SKM-1 treated with dmso at 0.1 percent for 144 hours (cell line): Measurements from ENCODE around the gene RPLP2.

Experiments
- DNase-seq: peaks from one replicate; lab custom pipeline; 2025; ENCODE audit not compliant: unreplicated experiment; lab: John Stamatoyannopoulos, UW

Gene RPLP2

DNA sequence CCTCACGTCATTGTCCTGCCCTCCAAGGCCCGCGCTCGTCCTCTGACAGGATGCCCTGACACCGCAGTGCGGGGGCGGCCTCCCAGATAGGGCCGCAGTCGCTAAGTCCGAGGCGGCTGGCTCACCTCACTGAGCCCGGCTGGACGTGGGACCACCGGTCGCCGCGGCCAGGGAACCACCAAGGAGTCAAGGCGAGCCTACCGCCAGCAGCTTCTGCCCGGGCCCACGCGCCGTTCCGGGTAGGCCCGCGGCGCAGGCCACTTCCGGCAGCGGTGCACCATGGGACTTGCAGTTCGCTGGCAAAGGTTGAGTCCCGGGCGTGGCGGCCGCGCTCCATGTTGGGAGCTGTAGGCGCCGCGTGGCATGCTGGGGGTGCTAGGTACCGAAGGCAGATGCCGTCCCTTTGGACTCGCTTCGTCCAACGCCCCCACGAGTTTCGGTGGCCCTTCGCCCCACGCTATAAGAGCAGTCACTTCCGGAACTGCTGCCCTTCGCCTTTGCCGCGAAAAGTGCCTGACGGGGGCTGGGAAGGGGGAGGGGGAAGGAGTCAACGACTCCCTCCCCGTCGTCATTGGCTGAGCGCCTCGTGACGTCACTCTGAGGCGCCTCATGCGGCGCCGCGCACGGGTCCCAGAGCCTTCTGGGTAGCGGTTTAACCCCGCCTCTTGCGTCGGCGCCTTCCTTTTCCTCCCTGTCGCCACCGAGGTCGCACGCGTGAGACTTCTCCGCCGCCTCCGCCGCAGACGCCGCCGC, at the start of gene RPLP2:
Gene RPLP2, plus strand, starts transcription at position 681 of the 753 bp plus-strand sequence. CDS start 268 bp downstream, outside the sequence.
- peak; percentile 91 for DNase-seq

DNA sequence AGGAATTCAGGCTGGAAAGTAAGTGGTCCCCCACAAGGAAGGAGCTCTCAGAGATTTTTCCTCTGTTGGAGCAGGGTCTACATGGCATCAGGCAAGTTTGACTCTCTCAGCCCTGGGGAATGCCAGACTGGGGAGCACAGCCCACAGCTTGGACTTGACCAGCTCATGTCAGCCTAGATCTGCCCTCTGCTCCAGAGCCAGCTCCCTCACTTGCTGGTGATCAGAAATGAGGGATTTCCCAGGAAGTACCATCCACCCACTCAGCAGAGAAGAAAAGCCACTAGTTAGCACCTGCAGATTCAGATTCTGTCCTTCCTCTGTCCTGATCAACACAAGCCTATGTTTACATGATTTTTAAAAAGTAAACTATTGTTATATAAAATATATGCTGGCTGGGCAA, 49.5 kb upstream of the RPLP2 start:
- DNase-seq, result no peak

DNA sequence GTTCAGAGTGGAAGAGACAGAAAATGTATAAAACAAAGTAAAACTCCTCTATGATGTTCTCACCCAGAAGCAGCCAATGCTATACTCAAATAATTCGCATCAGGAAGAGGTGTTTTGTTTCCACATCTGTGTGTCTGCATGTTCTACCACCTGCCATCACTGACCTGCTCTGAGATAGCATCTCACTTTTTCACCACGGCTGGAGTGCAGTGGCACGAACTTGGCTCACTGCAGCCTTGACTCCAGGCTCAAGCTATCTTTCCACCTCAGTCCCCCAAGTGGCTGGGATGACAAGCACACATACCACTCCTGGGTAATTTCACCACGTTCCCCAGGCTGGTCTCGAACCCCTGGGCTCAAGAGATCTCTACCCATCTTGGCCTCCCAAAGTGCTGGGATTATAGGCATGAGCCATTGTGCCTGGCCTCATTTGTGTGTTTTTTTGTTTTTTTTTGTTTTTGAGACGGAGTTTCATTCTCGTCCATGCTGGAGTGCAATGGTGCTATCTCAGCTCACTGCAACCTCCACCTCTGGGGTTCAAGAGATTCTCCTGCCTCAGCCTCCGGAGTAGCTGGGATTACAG, 48.1 kb upstream of the RPLP2 start:
- no peak for DNase-seq

DNA sequence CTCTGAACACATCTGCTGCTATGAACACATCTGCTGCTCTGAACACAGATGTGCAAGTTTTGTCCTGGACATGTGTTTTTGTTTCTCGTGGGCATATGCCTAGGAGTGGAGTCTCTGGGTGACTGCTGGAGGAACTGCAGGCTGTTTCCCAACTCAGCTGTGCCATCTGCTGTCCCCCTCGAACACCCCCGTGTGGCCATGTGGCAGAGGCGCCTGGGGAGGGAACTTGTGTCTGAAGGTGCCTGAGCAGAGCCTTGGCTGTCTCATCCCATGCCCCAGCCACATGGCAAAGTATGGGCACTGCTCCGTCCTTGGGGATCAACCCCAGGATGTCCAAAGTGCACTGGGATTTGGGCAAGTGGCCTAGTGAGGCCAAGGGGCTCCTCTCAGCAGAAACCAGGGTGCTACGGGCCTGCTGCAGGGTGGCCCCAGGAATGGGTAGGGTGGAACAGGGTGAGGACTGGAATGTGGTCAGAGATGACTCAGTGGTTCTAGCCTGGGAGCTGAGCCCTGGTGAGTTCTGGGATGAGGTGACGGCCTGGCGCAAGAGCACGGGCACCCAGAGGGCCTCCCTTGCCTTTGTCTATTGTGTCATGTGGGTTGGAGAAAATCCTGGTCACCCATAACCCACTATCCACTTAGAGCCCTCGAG, 47.2 kb upstream of the RPLP2 start:
- peak; percentile 31 for DNase-seq

DNA sequence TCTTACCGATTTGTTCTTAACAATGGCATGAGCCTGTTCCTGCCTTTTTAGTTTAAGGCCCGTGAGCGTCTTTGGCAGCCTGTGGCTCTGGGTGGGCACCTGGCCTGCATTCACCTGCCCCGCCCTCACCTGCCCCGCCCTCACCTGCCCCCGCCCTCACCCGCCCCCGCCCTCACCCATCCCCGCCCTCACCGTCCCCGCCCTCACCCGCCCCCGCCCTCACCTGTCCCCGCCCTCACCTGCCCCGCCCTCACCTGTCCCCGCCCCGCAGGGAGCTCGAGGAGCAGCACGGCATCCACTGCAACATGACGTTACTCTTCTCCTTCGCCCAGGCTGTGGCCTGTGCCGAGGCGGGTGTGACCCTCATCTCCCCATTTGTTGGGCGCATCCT, 46.7 kb upstream of the RPLP2 start:
- DNase-seq, result no peak

DNA sequence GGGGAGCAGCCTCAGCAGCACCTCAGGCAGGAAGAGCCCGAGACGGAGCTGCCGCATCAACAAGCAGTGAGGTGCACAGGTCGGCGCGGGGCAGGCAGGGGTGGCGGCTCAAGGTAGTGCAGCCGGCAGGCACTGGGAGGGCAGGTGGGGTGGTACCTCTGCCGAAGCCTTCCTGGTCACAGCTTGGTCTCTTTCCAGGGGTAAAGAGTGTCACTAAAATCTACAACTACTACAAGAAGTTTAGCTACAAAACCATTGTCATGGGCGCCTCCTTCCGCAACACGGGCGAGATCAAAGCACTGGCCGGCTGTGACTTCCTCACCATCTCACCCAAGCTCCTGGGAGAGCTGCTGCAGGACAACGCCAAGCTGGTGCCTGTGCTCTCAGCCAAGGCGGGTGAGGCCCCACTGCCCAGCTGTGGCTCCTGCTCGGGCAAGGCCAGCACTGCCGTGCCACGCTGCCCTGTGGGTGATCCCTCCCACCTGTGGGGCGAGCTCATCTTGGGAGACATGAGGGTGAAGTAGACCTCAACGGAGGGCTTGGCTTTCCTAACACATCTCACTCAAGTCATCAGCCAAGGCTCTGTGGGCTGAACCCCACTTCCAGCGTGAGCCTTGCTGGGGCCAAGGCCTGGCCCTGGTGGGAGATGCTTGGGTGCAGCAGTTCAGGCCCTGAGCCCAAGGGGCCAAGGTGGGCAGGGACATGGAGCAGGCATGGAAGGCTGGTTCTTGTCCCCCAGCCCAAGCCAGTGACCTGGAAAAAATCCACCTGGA, 46.0 kb upstream of the RPLP2 start:
- DNase-seq, result no peak

DNA sequence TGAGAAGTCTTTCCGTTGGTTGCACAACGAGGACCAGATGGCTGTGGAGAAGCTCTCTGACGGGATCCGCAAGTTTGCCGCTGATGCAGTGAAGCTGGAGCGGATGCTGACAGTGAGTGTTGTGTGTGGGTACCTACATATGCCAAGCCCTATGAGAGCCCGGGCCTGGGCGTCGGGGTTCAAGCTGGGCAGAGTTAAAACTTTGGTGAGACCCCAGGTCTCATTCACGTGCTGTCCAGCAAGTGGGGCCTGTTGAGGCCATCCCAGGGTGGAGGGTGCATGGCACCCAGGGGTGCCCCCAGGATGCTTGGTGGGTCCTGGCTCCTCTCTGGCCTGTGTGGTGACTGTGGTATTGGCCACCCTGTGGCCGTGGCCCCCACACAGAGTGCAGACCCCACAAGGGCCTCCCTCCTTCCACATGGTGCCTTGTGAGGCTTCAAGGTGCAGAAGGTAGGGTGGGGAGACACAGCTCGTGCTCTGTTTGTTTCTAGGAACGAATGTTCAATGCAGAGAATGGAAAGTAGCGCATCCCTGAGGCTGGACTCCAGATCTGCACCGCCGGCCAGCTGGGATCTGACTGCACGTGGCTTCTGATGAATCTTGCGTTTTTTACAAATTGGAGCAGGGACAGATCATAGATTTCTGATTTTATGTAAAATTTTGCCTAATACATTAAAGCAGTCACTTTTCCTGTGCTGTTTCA, 45.3 kb upstream of the RPLP2 start:
- no peak for DNase-seq

DNA sequence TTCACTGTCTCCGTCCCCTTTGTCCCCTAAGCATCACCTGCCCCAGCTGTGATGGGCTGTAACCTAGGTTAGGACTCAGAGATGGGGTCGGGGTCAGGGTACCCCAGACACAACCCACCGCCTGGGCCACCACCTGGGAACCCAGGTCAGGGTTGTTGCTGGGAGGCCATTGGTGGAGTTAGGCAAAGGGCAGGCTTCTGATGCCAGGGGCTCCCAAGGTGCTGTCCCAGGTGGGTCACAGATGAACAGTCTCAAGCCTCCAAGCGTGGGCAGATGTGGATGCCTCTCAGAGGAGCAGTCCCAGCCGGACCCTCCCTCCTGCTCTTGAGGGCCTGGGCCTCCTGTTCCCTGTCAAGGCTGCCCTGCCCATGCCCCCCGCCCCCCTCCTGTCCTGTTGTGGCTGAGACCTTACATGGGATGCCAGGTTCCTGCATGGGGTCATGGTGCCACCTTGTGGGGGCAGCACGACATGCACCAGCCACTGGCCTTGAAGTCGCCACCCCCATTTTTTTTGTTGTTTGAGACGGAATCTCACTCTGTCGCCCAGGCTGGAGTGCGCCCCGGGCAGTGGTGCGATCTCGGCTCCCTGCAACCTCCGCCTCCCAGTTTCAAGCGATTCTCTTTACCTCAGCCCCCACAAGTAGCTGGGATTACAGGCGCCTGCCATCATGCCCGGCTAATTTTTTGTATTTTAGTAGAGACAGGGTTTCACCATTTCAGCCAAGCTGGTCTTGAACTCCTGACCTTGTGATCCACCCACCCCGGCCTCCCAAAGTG, 44.6 kb upstream of the RPLP2 start:
- DNase-seq, result peak; percentile 17

DNA sequence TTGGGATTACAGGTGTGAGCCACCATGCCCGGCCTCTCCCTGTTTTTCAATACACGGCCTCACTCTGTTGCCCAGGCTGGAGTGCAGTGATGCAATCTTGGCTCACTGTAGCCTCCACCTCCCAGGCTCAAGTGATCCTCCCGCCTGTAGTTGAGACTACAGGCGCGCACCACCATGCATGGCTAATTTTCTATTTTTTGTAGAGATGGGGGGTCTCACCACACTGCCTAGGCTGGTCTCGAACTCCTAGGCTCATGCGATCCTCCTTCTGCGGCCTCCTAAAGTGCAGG, 44.0 kb upstream of the RPLP2 start:
- DNase-seq, result no peak

DNA sequence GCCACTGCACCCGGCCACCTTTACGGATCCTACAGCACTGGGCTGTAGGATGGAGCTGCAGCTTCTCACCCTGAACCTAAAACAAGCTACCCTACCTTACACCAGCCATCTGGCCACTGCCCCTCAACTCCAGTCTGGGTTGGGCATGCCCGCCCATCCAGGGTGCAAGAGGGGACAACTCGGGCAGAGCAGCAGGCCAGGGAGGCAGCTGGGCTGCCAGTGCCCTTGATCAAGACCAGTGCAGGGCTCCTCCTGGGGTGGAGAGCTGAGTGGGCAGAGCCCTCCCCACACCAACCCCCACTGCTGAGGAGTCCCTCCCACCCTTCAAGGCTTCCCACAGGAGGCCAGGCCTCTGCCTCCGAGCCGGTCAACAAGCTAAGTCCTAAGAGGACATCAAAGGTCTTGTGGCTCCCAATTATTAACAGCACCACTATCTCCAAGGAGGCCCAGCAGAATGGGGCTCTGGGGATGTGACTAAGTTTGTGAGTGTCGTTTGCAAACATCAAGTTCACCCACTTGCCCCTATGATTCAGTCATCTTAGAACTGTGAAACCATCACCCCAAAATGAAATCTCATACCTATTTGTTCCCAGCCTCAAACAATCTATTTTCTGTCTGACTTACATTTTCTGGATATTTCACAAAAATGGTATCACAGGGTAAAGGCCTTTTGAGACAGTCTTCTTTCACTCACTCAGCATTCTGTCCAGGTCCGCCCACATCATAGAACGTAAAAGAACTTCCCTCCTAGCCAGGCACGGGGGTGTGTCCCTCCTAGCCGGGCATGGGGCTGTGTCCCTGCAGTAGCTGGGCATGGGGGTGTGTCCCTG, 43.4 kb upstream of the RPLP2 start:
- no peak for DNase-seq

DNA sequence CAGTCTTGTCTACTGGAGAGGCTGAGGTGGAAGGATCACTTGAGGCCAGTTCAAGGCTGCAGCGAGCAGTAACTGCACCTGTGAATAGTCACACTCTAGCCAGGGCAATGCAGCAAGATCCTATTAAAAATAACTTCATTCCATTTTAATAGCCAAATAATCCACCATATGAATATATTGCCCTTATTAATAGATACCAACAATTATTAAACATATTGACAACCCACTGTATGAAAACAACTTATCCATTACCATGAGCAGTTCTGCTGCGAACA, 42.9 kb upstream of the RPLP2 start:
- DNase-seq, result no peak

DNA sequence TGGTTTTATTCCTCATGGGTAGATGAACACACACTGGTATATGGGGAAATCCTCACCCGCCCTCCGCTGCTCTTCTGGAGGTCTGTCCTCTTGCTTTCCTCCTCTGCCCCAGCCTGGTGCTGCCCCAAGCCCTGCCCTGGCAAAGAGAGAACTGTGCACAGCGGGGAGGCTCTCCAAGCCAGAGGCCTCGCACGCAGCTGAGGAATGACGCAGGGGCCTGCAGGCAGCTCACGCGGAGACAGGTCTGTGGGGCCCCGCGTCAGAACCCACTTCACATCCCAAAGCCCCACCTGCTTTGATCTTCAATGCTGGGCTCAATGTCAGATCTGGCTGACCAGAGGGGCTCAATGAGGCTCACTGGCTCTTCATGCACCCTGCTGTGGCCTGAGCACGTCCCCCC, 42.5 kb upstream of the RPLP2 start:
- DNase-seq, result no peak

DNA sequence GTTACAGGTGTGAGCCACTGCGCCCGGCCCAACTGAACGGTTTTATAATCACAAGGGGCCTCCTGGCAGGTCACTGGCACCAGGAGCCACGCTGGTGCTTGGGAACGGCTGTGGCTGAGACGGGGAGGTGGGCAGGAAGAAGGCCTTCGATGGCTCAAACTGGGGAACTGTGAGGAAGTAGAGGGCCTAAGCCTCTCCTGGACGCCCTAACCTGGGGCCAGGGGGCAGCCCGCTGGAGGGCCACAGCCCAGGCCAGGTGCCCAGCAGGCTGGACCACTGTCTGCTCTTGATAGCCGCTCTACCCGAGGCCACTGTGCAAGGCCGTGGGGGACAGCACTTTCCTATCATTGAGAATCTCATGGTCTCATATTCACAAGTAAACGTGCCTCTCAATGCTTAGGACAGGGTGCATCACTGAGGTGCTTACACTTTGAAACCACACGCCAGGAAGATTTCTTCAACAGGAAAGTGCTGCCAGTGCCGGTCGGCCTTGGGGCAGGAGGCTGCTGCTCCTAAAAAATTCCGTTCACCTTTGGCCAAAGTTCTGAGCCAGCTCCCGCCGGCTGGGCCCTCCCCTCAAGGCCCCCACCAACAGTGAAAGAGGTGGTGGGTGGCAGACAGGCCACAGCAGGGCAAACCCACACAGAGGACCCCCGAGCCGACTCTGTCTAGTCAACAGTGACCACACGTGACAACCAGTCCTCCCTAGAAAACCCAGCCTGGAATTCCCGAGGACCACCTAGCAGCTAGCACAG, 39.7 kb upstream of the RPLP2 start:
- no peak for DNase-seq

DNA sequence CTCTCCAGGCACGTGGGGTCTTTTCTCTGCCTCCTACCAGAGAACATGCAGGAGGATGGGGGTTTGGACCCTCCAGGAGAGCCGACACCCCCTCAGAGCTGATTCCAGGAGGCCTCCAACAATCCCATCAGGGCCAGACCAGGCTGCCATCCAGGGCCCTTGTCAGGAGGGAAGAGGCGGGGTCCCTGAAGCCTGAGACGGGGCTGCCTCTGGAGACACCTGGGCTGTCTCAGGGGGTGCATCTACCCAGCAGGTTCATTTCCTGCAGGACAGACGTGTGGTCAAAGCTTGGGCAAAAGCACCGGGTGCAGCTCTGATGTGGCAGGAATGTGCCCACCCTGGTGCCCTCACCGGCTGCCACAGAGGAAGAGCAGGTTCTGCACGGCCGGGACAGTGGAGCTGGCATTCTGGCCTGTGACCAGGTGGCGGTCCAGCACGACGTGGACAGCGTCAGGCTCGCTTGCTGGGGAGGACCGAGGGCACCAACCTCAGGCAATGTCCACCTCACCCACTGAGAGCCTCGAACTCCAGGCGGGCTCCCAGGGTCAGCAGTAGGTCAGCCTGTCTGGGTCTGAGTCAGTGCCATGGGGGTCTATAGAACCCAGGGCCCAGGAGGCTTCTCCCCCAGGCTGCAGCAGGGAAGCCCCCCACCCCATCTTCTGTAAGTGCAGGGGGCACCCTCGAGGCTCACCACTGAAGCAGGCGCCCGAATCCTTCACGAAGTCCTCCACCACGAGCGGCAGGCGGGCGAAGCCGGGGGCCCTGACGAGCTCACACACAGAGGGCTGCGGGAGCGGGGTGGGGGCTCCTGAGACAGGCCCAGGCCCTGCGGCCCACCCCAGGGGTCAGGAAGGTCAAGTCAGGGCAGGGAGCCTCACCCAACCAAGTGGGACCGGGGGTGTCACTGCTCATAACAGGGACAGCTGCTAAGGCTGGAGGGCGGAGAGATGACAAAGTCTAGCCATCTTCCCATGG, 38.8 kb upstream of the RPLP2 start:
- DNase-seq, result no peak

DNA sequence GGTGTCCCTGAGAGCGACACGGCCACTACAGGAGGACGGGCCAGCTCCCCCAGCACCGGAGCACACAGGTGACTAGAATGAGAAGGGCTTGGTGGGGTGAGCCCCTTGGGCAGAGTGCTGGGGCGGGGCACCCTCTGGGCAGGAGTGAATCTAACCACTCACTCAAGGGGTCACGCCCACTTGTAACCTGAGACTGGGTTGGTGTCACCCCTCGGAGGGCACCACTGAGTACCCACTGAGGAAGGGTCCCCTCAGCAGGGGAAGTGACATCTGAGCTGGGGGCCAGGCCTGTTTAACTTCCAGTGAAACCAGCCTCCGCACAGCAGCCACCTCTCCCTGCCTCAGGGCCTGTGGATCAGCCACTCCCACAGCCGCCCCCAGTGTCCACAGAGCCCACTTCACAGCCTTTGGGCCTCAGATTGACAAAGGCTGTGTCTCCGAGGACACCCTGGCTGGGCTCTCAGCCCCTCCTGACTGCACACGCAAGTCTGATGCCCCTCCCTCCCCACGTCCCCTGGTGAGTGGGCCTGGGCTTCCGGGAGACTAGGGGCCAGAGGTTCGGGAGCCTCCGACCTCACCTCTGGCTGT, 38.1 kb upstream of the RPLP2 start:
- DNase-seq, result no peak

DNA sequence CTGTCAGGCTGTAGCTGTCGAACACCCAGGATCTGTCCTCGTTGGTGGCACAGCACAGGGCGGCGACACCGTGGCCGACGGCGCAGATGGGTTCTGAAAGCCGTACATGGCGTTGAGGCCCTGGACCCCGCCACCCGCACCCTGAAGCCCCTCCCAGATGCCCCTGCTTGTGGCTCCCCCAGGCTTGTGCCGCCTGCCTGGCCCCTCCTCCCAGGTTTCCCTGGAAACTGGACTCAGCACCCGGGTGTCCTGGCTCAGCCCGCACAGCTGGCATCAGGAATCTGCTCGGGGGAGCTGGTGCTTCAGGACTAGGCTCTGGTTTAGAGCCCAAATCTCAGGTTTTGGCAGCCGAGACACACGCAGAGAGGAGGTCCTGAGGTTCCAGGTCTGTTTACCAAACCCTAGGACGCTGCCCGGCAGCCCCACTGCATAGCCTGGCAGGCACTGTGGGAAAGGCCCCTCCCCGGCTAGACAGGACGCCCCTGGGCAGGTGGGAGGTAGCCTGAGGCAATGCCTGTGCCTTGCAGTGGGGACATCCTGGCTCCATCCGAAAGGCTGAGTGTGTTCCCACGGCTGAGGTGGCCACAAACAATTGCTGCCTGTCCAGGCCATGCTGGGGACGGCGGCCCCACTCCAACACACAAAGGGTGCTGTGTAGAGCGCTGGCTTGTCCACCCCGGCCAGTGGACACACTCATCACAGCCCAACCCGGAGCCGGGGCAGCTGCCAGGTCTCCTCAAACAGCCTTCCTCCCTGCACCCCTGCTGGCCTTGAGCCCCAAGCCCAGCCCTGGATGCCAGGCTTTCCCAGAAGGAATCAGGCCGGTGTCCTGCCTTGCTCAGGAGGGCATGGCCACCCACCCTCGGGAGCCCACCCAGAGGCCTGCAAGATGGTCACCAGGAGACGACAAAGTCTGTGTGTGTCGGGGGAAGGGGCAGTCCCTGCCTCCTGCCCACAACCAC, 37.1 kb upstream of the RPLP2 start:
- DNase-seq, result no peak

DNA sequence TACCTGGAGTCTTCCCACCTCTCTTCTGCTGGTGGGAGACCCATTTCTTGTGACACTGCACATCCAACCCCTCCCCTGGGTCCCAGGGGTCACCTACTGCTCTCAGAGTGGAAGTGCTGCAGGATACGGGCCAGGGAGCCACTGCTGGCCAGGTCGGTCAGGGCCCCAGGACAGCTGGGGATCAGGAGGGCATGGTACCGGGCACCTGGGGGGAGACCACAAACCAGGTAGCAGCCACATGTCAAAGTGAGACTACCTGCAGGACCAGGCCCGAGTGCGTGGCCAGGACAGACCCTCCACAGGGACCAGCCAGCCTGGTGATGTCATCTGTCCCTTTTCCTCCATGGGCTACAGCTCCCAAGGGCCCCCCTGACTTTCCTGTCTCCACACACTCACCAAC, 36.3 kb upstream of the RPLP2 start:
- no peak for DNase-seq
